Measurements from ENCODE around the gene ADAMTS17.

The ADAMTS17 gene

DNA sequence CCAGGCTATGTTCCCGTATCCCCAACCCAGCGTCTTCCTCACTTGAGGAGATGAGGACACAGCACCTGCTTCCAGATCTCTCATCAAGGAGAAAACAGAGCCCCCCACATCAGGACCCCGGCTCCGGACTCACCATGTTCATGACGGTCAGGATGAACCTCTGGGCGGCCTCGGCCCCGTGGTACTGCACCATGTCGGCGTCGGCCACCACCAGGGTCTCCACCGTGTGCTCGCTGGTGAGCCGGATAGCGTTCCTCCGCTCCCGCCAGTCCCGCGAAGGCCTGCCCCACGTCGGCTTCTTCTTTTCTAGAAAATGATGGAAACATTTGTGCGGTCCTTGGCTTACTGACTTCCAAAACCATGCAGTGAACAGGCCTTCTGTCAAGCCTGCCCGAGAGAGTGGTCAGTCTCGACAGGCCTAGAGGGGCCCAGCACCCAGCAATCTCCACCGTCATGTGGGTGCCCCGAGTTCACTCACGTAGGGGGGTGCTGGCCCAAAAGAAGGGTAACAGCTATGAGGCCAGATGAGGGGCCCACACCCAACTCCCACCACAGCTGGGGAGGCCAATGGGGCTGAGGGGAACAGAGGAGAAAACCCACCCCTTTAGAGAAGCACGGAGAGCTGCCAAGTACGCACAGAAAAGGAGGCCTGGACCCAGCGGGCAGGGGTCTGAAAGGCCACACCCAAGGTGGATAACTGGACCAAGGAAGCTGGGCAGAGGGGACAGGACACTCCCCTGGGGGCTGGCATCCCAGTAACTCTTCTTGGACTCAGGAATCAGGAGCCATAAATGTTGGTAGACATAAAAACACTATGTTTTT, 60.5 kb downstream of the ADAMTS17 start:
- TF ChIP-seq, protein P1, sequence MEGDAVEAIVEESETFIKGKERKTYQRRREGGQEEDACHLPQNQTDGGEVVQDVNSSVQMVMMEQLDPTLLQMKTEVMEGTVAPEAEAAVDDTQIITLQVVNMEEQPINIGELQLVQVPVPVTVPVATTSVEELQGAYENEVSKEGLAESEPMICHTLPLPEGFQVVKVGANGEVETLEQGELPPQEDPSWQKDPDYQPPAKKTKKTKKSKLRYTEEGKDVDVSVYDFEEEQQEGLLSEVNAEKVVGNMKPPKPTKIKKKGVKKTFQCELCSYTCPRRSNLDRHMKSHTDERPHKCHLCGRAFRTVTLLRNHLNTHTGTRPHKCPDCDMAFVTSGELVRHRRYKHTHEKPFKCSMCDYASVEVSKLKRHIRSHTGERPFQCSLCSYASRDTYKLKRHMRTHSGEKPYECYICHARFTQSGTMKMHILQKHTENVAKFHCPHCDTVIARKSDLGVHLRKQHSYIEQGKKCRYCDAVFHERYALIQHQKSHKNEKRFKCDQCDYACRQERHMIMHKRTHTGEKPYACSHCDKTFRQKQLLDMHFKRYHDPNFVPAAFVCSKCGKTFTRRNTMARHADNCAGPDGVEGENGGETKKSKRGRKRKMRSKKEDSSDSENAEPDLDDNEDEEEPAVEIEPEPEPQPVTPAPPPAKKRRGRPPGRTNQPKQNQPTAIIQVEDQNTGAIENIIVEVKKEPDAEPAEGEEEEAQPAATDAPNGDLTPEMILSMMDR (IDR thresholded peaks at IDR 0.05; ENCODE audit: low read depth, low read length), result no peak
- no peak overlapping the region for H3K4me3 ChIP-seq (ENCODE audit: low read depth, low read length)
- no peak for DNase-seq (ENCODE audit: low read depth, low spot score)
- in situ Hi-C loops (cut with HindIII; ENCODE audit: low sequenced_read_pairs), result no loop called here

DNA sequence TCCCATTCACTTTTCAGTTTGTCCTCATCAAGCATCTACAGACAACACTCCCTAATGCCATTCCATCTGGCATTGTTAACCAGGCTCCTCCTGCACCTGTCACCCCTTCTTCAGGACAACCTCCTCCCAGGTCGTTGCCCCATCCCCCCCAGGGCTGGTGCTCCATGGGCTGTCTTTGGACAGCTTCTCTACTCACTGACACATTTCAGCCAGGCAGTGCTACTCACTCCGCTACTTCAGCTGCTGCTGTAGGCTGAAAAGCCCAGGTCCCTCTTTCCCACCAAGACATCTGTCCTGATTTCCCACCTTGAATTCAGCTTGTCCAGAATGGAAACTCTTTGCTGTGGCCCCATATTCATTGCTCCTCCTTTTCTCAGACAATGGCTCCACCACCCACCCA, 61.9 kb downstream of the ADAMTS17 start:
- in situ Hi-C loops (cut with HindIII; ENCODE audit: low sequenced_read_pairs), result no loop called here
- TF ChIP-seq, protein P1 (IDR thresholded peaks at IDR 0.05; ENCODE audit: low read depth, low read length), result no peak
- no peak overlapping the region for H3K4me3 ChIP-seq (ENCODE audit: low read depth, low read length)
- DNase-seq (ENCODE audit: low read depth, low spot score), result no peak

DNA sequence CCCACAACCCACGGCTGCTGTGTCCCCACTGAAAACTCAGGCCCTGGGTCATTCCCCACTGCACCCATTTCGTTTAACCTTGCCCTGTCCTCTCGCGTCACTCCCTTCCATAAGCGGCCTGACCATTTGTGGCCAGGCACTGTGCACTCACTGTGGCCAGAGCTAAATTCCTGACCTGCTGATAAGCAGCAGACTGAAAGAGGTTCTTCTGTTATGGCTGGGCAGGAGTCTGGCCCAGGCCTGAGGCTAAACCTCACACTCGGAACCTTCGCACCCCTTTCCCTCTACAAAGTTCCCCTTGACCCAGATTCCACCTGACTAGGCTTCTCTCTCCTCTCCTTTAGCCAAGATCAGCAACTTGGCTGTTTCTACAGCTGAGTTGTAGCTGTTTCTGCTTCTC, 62.3 kb downstream of the ADAMTS17 start:
- in situ Hi-C loops (cut with HindIII; ENCODE audit: low sequenced_read_pairs), result no loop called here

DNA sequence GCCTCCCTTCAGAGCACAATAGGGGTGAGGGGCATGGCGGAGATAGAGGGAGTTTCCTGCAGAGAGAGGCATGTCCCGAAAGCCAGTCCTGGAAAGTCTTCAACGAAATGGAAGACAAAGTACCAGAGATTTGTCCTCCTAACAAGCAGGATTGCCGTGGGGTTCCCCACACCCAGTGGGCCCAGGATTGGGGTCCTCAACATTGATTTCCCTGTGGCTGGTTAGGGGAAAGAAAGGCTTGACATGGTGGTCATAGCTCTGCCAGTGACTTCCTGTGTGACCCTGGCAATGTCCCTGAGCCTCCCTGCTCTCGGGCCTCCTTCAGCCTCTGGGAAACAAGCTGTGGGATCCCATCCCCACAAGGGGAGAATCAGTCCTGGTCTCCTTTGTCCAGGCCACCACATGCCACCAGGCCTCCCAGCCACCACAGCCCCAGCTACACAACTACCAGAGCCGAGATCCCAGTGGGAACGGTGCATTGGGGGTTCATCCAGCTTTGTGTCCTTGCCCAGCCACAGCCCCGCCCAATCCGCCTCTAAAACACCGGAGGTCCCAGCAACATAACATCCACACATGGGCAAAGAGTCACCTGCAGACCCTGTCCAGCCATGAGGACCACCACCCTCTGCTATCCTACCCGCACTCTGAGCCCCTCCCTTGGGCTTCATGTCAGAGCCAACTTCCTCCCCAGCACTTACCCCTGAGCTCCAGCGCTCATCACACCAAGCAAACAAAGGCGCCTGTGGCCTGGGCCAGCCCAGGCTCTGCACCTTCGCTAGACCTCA, 63.0 kb downstream of the ADAMTS17 start:
- no peak overlapping the region for H3K4me3 ChIP-seq (ENCODE audit: low read depth, low read length)
- no peak for DNase-seq (ENCODE audit: low read depth, low spot score)
- in situ Hi-C loops (cut with HindIII; ENCODE audit: low sequenced_read_pairs), result no loop called here
- TF ChIP-seq, protein P1 (IDR thresholded peaks at IDR 0.05; ENCODE audit: low read depth, low read length), result no peak

More for the DNA sequence above, 62.3 kb downstream of the ADAMTS17 start:
- TF ChIP-seq, protein P1 (IDR thresholded peaks at IDR 0.05; ENCODE audit: low read depth, low read length), result no peak
- DNase-seq (ENCODE audit: low read depth, low spot score), result no peak
- H3K4me3 ChIP-seq (ENCODE audit: low read depth, low read length), result no peak overlapping the region

DNA sequence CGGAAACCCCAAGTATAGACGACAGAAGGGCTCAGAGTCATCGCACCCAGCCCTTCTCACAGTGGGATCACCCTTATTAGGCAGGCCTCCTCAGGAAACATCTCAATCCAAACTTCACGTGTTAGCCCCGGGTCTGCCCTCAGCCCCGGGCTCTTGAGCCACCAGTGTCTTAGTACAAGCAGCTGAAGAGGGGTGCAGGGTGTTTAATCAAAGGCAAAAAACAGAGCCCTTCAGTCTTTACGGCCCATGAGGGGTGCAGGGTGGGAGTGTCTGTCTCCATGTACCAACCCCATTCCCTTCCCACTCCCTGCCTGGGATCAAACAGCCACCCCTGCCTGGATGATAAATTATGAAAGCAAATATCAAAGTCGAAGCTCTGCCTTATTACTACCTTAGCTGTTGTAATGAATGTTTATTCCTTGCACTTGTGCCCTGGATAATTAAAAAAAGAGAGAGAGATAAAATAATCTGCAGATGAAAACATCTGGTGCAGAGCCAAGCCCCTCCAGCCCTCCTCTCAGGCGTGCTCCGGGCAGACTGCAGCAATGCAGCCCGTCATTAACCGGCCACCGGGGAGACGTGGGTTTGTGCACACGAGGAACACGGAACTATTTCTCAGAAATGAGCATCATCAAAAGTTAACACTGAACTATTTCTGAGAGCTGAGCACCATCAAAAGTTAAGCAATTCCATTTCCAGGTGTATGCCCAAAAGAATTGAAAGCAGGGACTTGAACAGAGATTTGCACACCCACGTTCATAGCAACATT, 64.5 kb downstream of the ADAMTS17 start:
- no peak overlapping the region for H3K4me3 ChIP-seq (ENCODE audit: low read depth, low read length)
- TF ChIP-seq, protein P1 (IDR thresholded peaks at IDR 0.05; ENCODE audit: low read depth, low read length), result no peak
- no peak for DNase-seq (ENCODE audit: low read depth, low spot score)
- in situ Hi-C loops (cut with HindIII; ENCODE audit: low sequenced_read_pairs), result no loop called here

DNA sequence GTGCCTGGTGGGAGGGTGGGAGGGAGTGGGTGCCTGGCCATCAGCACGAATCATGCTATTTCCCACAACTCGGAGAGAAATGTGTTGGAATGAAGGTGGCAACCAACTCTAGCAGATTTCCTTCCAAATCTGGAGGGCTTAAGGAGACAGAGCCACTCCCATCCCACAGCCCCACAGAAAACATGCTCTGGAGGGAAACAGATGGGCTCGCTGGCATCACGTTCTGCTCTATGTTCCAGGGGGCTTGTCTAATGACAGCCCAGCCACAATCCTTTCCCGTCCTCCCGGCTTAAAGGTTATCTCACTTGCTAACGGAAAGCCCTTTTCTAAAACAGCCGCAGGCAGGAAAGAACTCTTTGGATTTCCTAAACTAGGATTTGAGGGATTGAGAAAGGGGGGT, 65.3 kb downstream of the ADAMTS17 start:
- TF ChIP-seq, protein P1 (IDR thresholded peaks at IDR 0.05; ENCODE audit: low read depth, low read length), result no peak
- in situ Hi-C loops (cut with HindIII; ENCODE audit: low sequenced_read_pairs), result no loop called here
- DNase-seq (ENCODE audit: low read depth, low spot score), result no peak
- H3K4me3 ChIP-seq (ENCODE audit: low read depth, low read length), result no peak overlapping the region

Data from astrocyte of the spinal cord (primary cell).